Suprapubic skin (tissue), 4 donors: Measurements from ENCODE around the gene INAFM2. TPM values are rescaled to one million over a fixed set of nuclear protein-coding genes. Genes with fewer than 3 reads are reported as not detected.

ENCODE experiments used
- DNase-seq, 2 donors: peaks; one replicate each; pipeline ENCODE4 v3.0.0-alpha.2; 2019; ENCODE audit warnings: low spot score in 2 of 2
- H3K27ac ChIP-seq: fragments of 200-600 bp; sonication (generic); one replicate; pipeline ENCODE4 v1.5.1; 2019
- H3K27me3 ChIP-seq: fragments of 200-600 bp; sonication (generic); one replicate; pipeline ENCODE4 v1.5.1; 2019
- H3K36me3 ChIP-seq: fragments of 200-600 bp; sonication (generic); one replicate; pipeline ENCODE4 v1.5.1; 2019
- H3K4me1 ChIP-seq: fragments of 200-600 bp; sonication (generic); one replicate; pipeline ENCODE4 v1.5.1; 2019
- H3K4me3 ChIP-seq: fragments of 200-600 bp; sonication (generic); one replicate; pipeline ENCODE4 v1.5.1; 2019; ENCODE audit warnings: mild to moderate bottlenecking
- H3K9me3 ChIP-seq: fragments of 200-600 bp; sonication (generic); one replicate; pipeline ENCODE4 v1.5.1; 2019
- CTCF ChIP-seq, 2 donors: fragments of 200-600 bp in 1 of 2; fragments of 450-650 bp in 1 of 2; sonication (generic) in 1 of 2; IDR thresholded peaks; one replicate each; pipeline ENCODE4 v1.5.1; 2016 to 2019; ENCODE audit warnings: antibody characterized with exemption in 2 of 2, mild to moderate bottlenecking in 1 of 2, moderate library complexity in 1 of 2
- EP300 ChIP-seq: sonication (generic); formaldehyde crosslinking; IDR thresholded peaks from one replicate; pipeline ENCODE4 v1.6.1; 2017; ENCODE audit warnings: antibody characterized with exemption
- POLR2A ChIP-seq, 2 donors: fragments of 450-650 bp; IDR thresholded peaks; one replicate each; pipeline ENCODE4 v1.6.1; 2017; ENCODE audit warnings: antibody characterized with exemption in 2 of 2, mild to moderate bottlenecking in 2 of 2, moderate library complexity in 2 of 2
- POLR2AphosphoS5 ChIP-seq, 3 donors: sonication (generic); formaldehyde crosslinking; IDR thresholded peaks; one replicate each; pipeline ENCODE4 v1.6.1; 2017; ENCODE audit warnings: antibody characterized with exemption in 3 of 3
- WGBS: methylation state at CpG from one replicate; pipeline ENCODE4 v1.1.5; 2018; 5-methylcytosine and 5-hydroxymethylcytosine counted together
- total RNA-seq, 4 donors: library from RNA; depleted of rRNA; stranded (reverse); fragments of >200 nt; gene quantifications; one replicate each; pipeline ENCODE4 v1.1.0, GENCODE V29; 2016

INAFM2 gene
- total RNA-seq, 4 donors from 2014 or later: 3.3 to 9.1 (median 6.1) TPM

GRCh38 chr15:40301467-40302179 is 21.9 kb upstream of the INAFM2 start:
- no peaks in the 10 kb centered on the region for H3K36me3 ChIP-seq
- DNase-seq: no peak
- 67% methylated on average over 12 of the region's 12 CpGs for WGBS
- H3K27ac ChIP-seq: no peak overlapping the region
- H3K27me3 ChIP-seq: peaks cover 4% of the 10 kb centered on the region
- TF ChIP-seq EP300: no peak
- no peak for TF ChIP-seq CTCF (IDR thresholded peaks at IDR 0.05)
- no peak for TF ChIP-seq POLR2AphosphoS5 (IDR thresholded peaks at IDR 0.05)
- no peak for TF ChIP-seq POLR2A (IDR thresholded peaks at IDR 0.05)
- no peak overlapping the region for H3K4me3 ChIP-seq
- H3K9me3 ChIP-seq: no peaks in the 10 kb centered on the region
- no peaks in the 10 kb centered on the region for H3K4me1 ChIP-seq

- 99% methylated on average over 9 of the region's 19 CpGs for WGBS
Observed at GRCh38 chr15:40302288-40302886, 21.1 kb upstream of the INAFM2 start.

GRCh38 chr15:40302981-40303380 is 20.5 kb upstream of the INAFM2 start:
- 58% methylated on average over 9 of the region's 11 CpGs for WGBS
- no peak overlapping the region for H3K27ac ChIP-seq
- TF ChIP-seq CTCF (IDR thresholded peaks at IDR 0.05): no peak
- no peak for TF ChIP-seq POLR2A (IDR thresholded peaks at IDR 0.05)
- TF ChIP-seq EP300: no peak
- no peak for TF ChIP-seq POLR2AphosphoS5 (IDR thresholded peaks at IDR 0.05)
- no peak for DNase-seq
- H3K4me1 ChIP-seq: no peaks in the 10 kb centered on the region
- H3K9me3 ChIP-seq: no peaks in the 10 kb centered on the region
- H3K36me3 ChIP-seq: no peaks in the 10 kb centered on the region
- no peak overlapping the region for H3K4me3 ChIP-seq
- H3K27me3 ChIP-seq: peaks cover 4% of the 10 kb centered on the region

More at GRCh38 chr15:40302288-40302886, 21.1 kb upstream of the INAFM2 start:
- Histone ChIP-seq H3K36me3 (no peaks in the 10 kb centered on the region), H3K9me3 (no peaks in the 10 kb centered on the region), H3K4me3 (no peak overlapping the region), H3K27ac (no peak overlapping the region), H3K27me3 (peaks cover 4% of the 10 kb centered on the region), H3K4me1 (no peaks in the 10 kb centered on the region)
- DNase-seq: no peak
- TF ChIP-seq CTCF (IDR thresholded peaks at IDR 0.05): no peak
- TF ChIP-seq EP300: no peak
- TF ChIP-seq POLR2AphosphoS5 (IDR thresholded peaks at IDR 0.05): no peak
- TF ChIP-seq POLR2A (IDR thresholded peaks at IDR 0.05): no peak

- TF ChIP-seq CTCF (IDR thresholded peaks at IDR 0.05) (no peak), EP300 (no peak), POLR2A (IDR thresholded peaks at IDR 0.05) (no peak), POLR2AphosphoS5 (IDR thresholded peaks at IDR 0.05) (no peak)
- WGBS: 90% methylated on average over 2 of the region's 2 CpGs
Observed at GRCh38 chr15:40303576-40303975, 19.9 kb upstream of the INAFM2 start.

GRCh38 chr15:40305281-40305680 is 18.2 kb upstream of the INAFM2 start:
- no peak for TF ChIP-seq POLR2AphosphoS5 (IDR thresholded peaks at IDR 0.05)
- no peak for TF ChIP-seq EP300
- no peak for TF ChIP-seq CTCF (IDR thresholded peaks at IDR 0.05)
- no peak for TF ChIP-seq POLR2A (IDR thresholded peaks at IDR 0.05)
- Histone ChIP-seq H3K4me3 (no peak overlapping the region), H3K27ac (no peak overlapping the region), H3K36me3 (no peaks in the 10 kb centered on the region), H3K9me3 (no peaks in the 10 kb centered on the region), H3K4me1 (no peaks in the 10 kb centered on the region), H3K27me3 (peaks cover 8% of the 10 kb centered on the region)
- no peak for DNase-seq
- 100% methylated on average over 3 of the region's 4 CpGs for WGBS

More at GRCh38 chr15:40303576-40303975, 19.9 kb upstream of the INAFM2 start:
- no peaks in the 10 kb centered on the region for H3K4me1 ChIP-seq
- H3K36me3 ChIP-seq: no peaks in the 10 kb centered on the region
- no peak for DNase-seq
- H3K4me3 ChIP-seq: no peak overlapping the region
- no peaks in the 10 kb centered on the region for H3K9me3 ChIP-seq
- H3K27ac ChIP-seq: no peak overlapping the region
- H3K27me3 ChIP-seq: peaks cover 4% of the 10 kb centered on the region
